Left renal cortex interstitium (tissue), 4 donors: ENCODE results near the gene HBD. TPM values are rescaled to one million over a fixed set of nuclear protein-coding genes. Genes with fewer than 3 reads are reported as not detected.

Experiments
- DNase-seq, 4 donors: peaks; one replicate each; pipeline ENCODE4 v3.0.0-alpha.2; 2013; ENCODE audit warnings: low read depth in 4 of 4, low spot score in 2 of 4, missing footprints in 1 of 4
- polyA plus RNA-seq, 4 donors: library from polyadenylated mRNA; unstranded; fragments of 120-200 nt; gene quantifications; one replicate each; pipeline ENCODE4 v1.2.1, GENCODE V29; 2013; ENCODE audit not compliant: insufficient read length in 4 of 4

HBD gene
- polyA plus RNA-seq, 4 donors, result 1.2 to 4.1 (median 2.4) TPM

DNA sequence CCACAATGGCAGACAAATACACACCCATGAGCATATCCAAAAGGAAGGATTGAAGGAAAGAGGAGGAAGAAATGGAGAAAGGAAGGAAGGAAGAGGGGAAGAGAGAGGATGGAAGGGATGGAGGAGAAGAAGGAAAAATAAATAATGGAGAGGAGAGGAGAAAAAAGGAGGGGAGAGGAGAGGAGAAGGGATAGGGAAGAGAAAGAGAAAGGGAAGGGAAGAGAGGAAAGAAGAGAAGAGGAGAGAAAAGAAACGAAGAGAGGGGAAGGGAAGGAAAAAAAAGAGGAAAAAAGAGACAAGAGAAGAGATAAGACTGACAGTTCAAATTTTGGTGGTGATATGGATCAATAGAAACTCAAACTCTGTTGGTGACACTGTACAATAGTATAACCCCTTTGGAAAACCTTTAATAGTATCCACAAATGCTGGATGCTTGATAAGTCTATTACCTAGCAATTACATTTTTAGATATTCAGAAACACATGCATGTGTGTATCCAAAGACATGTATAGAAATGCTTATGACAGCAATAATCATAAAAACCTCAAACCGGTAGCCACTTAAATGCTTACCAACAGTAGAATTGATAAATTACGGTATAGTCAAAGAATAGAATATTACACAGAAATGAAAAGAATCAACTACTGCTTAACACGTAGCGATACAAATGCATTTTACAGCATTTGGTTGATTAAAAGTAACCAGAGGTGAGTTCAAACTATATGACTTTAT is 1.2 kb upstream of the HBD start:
- no peak for DNase-seq

- no peak for DNase-seq
Observed at GRCh38 chr11:5233307-5233706, 976 bp downstream of the HBD start.

GRCh38 chr11:5232821-5233220 is 1.5 kb downstream of the HBD start:
- DNase-seq, result no peak

DNA sequence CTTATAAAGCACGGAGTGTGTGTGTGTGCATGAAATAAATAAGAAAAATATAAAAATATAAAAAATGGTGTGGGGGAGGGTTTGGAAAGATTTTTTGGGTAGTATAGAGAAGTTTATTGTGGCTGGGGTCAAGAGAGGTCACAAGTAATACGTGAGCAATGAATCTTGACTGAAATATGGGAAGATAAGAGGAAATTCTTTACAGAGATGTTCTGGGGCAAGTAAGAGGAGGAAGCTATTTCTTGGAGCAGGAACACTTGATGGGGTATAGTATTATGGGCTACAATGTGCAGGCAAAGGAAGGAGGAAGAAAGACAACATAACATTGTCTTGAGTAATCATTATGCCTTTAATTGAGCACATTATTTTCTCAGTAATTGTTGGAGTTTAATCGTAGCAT is 2.1 kb downstream of the HBD start:
- DNase-seq, result no peak

DNA sequence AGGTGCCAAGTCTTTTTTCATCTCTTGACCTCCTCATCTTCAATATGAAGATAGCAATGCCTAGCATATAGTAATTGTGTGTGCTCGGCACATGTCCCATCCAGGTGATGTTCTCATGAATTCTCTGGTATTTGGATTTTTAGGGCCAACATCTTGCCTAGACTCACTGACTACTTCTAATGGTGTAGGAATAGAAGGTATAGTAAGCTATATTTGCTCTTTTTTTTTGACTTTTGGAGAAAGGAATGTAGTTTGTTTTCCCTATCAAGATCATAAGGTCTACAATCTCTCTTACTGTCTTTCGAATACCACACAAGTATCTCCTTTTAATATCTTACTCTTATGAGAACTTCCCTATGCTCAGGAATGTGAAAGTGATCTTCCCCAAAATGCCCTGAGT is 3.2 kb downstream of the HBD start:
- DNase-seq, result no peak

DNA sequence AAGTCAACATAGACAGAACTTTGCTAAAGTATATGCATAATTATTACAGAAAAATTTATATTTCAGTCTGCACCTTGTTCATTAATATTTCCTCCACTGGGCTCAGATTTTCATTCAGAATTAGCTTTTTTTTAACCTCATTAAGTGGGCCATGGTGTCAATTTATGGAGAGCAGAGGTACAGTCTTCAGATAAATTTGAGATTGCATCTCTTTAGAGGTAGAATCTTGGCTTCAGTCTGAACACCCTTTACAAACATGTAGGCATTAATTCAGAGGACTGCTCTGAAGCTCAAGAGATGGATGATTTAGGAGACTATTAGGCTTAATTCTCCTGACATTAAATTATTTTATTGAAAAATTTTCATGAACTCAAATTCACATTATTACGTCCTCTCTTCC is 4.0 kb downstream of the HBD start:
- no peak for DNase-seq

DNA sequence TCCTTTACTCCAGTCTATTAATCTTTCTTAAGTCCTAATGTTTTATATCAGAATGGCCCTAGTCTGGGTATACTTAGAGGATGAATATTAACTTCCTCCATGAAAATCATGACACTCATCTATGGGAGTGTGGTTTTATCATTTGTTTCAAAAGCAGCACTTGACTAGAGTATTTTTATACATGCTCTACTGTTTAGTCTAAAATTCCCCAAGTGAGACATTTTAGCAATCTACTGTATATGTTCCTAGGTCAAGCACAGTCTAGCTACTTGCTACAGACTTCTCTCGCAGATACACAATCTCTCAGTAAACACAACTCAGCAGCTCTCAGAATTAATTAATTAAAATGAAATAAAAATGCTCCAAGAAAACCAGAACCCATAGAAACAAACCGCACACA is 4.5 kb downstream of the HBD start:
- no peak for DNase-seq

GRCh38 chr11:5229356-5229755 is 4.9 kb downstream of the HBD start:
- DNase-seq, result no peak

DNA sequence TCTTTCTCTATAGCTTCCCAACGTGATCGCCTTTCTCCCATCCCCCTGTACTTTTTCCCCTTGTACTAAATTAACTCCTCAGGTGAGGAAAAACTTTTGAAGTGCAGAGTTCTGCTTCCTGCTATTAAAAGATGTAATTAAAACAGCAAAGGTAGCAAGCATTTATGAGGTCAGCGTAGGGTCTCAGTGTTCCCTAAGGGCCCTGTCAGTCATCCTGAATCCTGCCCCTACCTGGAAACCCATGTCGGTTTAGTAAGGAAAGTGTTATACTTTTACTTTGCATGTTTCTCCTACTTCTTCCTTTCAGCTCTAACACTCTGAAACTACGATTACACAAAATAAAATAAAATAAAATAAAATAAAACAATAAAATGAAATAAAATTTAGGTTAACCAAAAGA is 6.2 kb downstream of the HBD start:
- no peak for DNase-seq

DNA sequence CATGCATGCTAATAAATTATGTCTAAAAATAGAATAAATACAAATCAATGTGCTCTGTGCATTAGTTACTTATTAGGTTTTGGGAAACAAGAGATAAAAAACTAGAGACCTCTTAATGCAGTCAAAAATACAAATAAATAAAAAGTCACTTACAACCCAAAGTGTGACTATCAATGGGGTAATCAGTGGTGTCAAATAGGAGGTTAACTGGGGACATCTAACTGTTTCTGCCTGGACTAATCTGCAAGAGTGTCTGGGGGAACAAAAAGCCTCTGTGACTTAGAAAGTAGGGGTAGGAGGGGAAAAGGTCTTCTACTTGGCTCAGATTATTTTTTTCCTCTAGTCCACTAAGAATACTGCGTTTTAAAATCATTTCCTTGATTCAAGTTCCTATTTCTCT is 6.6 kb downstream of the HBD start:
- no peak for DNase-seq

- DNase-seq, result no peak
Observed at GRCh38 chr11:5226732-5227310, 7.5 kb downstream of the HBD start, which contains the start of gene HBB. HBB (minus strand) TSS chr11:5227071; CDS start chr11:5227021, 50 bp downstream.

DNA sequence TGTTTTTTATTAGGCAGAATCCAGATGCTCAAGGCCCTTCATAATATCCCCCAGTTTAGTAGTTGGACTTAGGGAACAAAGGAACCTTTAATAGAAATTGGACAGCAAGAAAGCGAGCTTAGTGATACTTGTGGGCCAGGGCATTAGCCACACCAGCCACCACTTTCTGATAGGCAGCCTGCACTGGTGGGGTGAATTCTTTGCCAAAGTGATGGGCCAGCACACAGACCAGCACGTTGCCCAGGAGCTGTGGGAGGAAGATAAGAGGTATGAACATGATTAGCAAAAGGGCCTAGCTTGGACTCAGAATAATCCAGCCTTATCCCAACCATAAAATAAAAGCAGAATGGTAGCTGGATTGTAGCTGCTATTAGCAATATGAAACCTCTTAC is 8.8 kb downstream of the HBD start:
- DNase-seq, result no peak

DNA sequence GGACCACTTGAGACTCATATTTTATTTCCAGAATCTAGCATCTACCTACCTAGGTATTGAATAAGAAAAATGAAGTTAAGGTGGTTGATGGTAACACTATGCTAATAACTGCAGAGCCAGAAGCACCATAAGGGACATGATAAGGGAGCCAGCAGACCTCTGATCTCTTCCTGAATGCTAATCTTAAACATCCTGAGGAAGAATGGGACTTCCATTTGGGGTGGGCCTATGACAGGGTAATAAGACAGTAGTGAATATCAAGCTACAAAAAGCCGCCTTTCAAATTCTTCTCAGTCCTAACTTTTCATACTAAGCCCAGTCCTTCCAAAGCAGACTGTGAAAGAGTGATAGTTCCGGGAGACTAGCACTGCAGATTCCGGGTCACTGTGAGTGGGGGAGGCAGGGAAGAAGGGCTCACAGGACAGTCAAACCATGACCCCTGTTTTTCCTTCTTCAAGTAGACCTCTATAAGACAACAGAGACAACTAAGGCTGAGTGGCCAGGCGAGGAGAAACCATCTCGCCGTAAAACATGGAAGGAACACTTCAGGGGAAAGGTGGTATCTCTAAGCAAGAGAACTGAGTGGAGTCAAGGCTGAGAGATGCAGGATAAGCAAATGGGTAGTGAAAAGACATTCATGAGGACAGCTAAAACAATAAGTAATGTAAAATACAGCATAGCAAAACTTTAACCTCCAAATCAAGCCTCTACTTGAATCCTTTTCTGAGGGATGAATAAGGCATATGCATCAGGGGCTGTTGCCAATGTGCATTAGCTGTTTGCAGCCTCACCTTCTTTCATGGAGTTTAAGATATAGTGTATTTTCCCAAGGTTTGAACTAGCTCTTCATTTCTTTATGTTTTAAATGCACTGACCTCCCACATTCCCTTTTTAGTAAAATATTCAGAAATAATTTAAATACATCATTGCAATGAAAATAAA is 9.5 kb downstream of the HBD start:
- DNase-seq, result no peak

GRCh38 chr11:5223686-5224085 is 10.6 kb downstream of the HBD start:
- DNase-seq, result no peak

- no peak for DNase-seq
Observed at GRCh38 chr11:5223146-5223545, 11.1 kb downstream of the HBD start.

- DNase-seq, result no peak
Observed at GRCh38 chr11:5210376-5210885, 23.9 kb downstream of the HBD start.

DNA sequence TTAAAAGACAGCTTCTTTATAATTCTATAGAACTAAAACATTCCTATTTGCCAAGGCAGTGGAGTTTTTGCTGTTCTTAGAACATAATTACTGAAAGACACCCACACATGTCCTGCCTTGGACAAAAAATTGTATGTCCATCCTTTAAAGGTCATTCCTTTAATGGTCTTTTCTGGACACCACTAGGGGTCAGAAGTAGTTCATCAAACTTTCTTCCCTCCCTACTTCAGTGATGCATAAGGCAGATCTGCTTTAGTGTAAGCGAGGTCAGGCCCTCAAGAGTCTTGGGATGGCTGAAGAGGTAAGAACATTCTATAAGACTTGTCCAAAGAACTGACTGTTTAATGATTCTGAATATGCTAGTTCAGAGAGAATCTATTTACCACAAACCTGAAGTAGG is 29.5 kb downstream of the HBD start:
- peak in 3 of 4 donors; percentile 3 to 13 (median 9) for DNase-seq

- no peak for DNase-seq
Observed at GRCh38 chr11:5203366-5203765, 30.9 kb downstream of the HBD start.

DNA sequence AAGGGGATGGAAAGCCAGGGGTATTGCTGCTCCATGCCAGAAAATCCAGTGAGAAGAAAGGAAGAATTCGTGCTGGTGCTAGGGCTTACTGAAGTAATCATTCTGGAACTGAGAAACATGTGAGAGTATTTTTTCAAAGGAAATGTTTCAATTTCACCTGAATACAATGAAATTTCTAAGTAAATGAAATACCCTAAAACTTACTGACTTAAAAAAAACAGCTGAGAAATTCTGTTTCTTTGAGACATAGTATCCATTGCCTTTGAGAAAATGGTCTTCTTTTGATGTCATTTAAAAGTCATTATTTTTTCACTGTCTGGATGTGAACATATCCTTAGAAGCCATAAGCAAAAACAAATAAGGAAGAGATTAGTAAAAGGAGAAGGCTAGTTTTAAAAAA is 33.7 kb downstream of the HBD start, which contains the start of gene OR51V1:
OR51V1 (minus strand) TSS at position 101 of the 400 bp plus-strand sequence; CDS start at position 101, 0 bp downstream.
- DNase-seq, result no peak

DNA sequence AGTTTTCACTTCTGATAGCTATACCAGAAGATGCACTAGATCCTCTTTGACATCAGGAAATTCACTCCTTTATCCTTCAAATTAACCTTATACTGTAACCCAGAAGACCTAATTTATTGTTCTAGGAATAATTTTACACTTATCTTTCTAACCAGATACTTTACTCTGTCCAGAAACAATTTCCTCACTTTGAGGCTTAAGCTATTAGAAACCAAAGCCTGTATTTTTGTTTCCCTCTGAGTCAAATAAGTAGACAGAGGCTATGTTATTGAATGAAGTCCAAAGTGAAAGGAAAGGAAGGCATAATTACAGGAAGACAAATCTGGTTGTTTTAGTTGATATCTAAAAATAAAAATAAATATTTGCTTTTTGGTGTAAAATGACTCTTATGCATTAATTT is 36.0 kb downstream of the HBD start:
- no peak for DNase-seq

DNA sequence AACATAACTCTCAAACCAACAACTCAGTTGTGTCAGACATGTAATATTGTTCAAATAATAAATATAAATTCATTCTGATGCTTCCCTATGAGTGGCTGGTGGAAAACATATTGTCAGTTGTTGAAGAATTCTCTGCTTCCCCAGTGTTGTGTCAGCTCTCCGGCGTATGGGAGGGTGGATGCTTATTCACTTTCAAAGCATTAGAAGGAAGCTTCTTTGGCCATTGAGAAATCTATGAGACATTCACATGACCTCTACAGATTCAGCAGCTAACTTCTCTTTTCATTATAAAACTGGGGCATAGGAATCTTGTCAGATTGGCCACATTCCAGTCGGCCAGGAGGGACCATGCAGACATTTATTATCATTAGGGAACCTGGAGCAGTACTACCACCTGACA is 36.7 kb downstream of the HBD start:
- DNase-seq, result no peak
